T-helper 1 cell treated with Interleukin-12 subunit alpha and Interleukin-12 subunit beta and Interleukin-4 antibody, amounts not matched to agents 30 μg/mL and 1 μg/mL, for 36 hours (primary cell): ENCODE data around the gene LARGE1.

Experiments
- H3K27ac Mint-ChIP-seq: one replicate; pipeline ENCODE4 v1.8.0; 2021; ENCODE audit warnings: mild to moderate bottlenecking, mixed read lengths
- H3K27me3 Mint-ChIP-seq: one replicate; pipeline ENCODE4 v1.8.0; 2021; ENCODE audit warnings: low read depth, mixed read lengths
- H3K36me3 Mint-ChIP-seq: one replicate; pipeline ENCODE4 v1.8.0; 2021; ENCODE audit warnings: low read depth, mixed read lengths
- H3K4me1 Mint-ChIP-seq: one replicate; pipeline ENCODE4 v1.8.0; 2021; ENCODE audit warnings: low read depth, mixed read lengths
- H3K4me3 Mint-ChIP-seq: one replicate; pipeline ENCODE4 v1.8.0; 2021; ENCODE audit warnings: mild to moderate bottlenecking, moderate library complexity, mixed read lengths
- H3K9me3 Mint-ChIP-seq: one replicate; pipeline ENCODE4 v1.8.0; 2021; ENCODE audit warnings: mixed read lengths

LARGE1 gene

DNA sequence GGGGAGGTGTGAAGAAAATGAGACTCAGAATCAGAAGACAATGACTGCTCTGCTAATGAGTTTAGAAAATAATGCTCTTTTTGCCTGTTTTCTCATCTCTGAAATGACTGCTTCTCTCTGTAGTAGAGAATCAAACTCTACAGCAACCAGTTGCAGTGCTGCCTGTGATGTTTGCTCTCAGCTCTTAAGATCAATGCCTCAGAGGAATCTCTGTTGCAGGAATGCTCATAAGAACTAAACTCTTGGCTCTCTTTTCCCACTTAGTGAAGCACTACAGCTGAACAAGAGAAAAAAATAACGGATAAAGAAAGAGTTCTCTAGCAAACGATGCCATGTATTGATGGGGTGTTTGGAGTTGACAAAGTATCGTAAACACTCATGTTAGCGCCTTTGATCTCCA lies 658.6 kb downstream of the LARGE1 start:
- Mint-ChIP-seq H3K4me3 (no peak overlapping the region), H3K9me3 (peaks cover 6% of the 10 kb centered on the region), H3K36me3 (no peaks in the 10 kb centered on the region), H3K27ac (no peak overlapping the region), H3K4me1 (no peaks in the 10 kb centered on the region), H3K27me3 (no peaks in the 10 kb centered on the region)

DNA sequence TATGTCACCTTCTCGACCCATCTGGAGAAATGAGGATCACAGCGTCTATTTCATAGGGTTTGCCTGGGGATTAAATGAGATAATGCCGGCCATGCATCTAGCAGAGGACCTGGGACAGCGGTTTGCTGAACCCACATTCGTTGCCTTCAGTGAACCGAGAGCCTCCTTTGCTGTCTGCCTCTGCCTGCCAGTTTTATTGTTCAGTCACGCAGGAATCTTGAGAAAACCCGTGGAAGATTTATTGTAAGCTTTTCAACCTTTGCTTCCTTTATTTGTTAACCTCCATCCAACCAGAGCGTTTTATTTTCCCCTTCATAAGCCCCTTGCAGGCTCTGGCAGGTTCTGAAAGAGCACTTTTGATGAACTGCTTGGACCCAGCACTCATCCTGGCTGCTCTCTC lies 659.8 kb downstream of the LARGE1 start:
- Mint-ChIP-seq H3K4me1 (no peaks in the 10 kb centered on the region), H3K9me3 (peaks cover 6% of the 10 kb centered on the region), H3K4me3 (no peak overlapping the region)

DNA sequence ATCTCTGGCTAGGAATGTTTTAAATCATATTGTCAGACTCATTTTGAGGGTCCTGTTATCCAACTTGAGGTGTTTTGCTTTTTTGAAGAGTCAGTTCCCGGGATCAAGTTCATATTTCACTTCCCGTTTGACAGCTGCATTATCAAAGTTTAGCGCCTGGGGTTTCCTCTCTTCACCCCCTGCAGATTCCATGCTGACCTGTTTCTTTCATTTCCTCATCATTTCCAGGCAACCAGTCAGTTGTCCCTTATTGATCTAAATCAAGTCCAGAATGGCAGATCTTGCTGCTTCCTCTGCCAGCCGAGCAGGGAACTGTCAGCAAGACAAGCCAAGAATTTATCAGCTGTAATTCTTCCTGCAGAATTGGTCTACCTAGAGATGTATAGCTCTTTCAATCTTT lies 664.5 kb downstream of the LARGE1 start:
- Mint-ChIP-seq H3K9me3 (peaks cover 6% of the 10 kb centered on the region), H3K36me3 (no peaks in the 10 kb centered on the region), H3K4me1 (no peaks in the 10 kb centered on the region), H3K4me3 (no peak overlapping the region), H3K27me3 (no peaks in the 10 kb centered on the region), H3K27ac (no peak overlapping the region)

More for the DNA sequence above, 659.8 kb downstream of the LARGE1 start:
- H3K27ac Mint-ChIP-seq: no peak overlapping the region
- H3K36me3 Mint-ChIP-seq: no peaks in the 10 kb centered on the region
- no peaks in the 10 kb centered on the region for H3K27me3 Mint-ChIP-seq

DNA sequence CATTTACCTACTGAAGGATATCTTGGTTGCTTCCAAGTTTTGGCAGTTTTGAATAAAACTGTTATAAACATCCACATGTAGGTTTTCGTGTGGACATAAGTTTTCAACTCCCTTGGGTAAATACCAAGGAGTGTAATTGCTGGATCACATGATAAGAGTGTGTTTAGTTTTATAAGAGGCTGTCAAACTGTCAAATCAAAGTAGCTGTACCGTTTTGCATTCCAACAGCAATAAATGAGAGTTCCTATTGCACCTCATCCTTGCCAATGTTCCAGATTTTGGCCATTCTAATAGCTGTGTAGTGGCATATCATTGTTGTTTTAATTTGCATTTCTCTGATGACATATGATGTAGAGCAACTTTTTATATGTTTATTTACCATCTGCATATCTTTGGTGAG lies 671.3 kb downstream of the LARGE1 start:
- no peaks in the 10 kb centered on the region for H3K4me1 Mint-ChIP-seq
- no peak overlapping the region for H3K27ac Mint-ChIP-seq
- H3K36me3 Mint-ChIP-seq: no peaks in the 10 kb centered on the region
- H3K4me3 Mint-ChIP-seq: no peak overlapping the region
- H3K9me3 Mint-ChIP-seq: no peaks in the 10 kb centered on the region
- H3K27me3 Mint-ChIP-seq: no peaks in the 10 kb centered on the region

DNA sequence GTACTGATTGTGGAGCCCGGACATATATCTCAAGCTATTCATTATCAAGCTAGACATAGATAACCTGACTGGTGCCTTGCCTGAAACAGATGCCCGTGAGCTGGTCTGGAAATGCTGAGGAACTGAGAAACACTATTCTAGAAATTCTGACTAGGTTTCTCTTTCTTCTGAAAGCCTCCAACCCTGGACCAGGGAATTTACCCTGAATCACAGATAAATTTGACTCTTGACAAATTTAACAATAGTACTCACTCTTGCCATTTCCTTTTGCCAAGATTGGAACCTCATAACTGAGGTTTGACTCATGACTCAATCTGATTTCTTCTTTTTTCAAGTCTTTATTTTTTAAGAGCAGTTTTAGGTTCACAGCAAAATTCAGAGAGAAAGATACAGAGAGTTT lies 672.5 kb downstream of the LARGE1 start:
- Mint-ChIP-seq H3K27ac (no peak overlapping the region), H3K36me3 (no peaks in the 10 kb centered on the region), H3K27me3 (no peaks in the 10 kb centered on the region), H3K4me3 (no peak overlapping the region), H3K9me3 (no peaks in the 10 kb centered on the region), H3K4me1 (no peaks in the 10 kb centered on the region)

DNA sequence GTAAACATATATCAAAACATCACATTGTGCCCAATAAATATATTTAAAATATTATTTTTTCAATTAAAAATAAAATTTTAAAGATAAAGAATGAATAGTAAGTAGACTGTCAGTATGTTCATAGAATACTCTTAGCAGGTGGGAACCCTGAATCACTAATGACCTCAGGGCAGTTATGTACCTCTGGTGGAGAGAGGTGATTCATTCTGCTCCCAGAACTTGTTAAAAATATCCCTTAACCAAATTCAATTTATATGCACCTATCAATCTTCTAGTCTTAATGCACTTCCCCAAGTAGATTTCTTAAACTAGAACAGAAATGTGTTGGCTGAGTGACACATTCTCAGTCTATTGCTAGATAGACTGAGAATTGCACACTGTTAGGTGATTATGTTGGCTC lies 678.2 kb downstream of the LARGE1 start:
- Mint-ChIP-seq H3K27me3 (no peaks in the 10 kb centered on the region), H3K9me3 (no peaks in the 10 kb centered on the region), H3K4me3 (no peak overlapping the region), H3K4me1 (no peaks in the 10 kb centered on the region), H3K36me3 (no peaks in the 10 kb centered on the region), H3K27ac (no peak overlapping the region)

DNA sequence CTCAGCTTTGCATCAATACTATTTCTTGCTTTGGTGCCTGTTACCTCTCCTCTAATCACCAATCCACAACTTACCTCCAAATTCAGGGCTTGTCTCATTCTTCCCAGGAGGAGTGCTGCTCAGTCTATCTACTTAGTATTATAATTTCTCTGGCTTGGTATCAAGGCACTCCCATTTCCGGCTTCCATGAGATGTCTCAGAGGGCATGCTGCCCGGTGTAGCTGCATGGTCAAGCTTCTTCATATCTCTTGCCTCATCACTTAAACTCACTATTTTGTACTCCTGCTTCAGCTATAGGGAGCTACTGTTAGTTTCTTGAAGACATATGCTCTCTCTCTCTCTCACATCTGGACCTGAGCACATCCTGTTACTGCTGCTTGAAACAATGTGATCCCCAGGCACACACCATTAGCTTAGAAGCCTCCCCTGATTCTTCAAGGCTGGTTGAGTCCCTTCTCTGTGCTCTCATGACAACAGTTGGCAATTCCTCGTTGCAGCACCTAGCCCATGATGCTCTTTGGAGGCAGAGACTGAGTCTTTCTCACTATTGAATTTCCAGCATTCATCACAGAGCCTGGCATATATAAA lies 679.3 kb downstream of the LARGE1 start:
- no peak overlapping the region for H3K27ac Mint-ChIP-seq
- no peaks in the 10 kb centered on the region for H3K9me3 Mint-ChIP-seq
- H3K36me3 Mint-ChIP-seq: no peaks in the 10 kb centered on the region
- no peaks in the 10 kb centered on the region for H3K4me1 Mint-ChIP-seq
- H3K27me3 Mint-ChIP-seq: no peaks in the 10 kb centered on the region
- no peak overlapping the region for H3K4me3 Mint-ChIP-seq

DNA sequence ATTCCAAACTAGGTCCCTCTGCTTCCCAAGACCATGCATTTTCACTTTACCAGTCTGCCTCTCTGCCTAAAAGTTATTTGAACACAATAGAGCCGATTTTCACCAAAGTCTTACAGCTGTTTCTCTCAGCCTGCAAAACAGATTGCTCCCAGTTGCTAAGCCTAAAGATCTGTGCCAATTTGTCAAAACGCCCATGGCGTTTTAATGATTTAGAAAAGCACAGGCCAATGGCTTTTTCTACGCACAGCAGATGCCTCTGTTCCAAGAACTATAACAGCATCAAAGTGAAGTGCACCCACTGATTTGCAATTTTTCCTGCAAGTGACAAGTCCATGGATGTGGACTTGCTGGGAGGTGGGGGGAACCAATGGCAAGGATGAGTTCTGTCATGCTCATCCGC lies 688.2 kb downstream of the LARGE1 start:
- Mint-ChIP-seq H3K27me3 (no peaks in the 10 kb centered on the region), H3K4me1 (no peaks in the 10 kb centered on the region), H3K27ac (no peak overlapping the region), H3K36me3 (no peaks in the 10 kb centered on the region), H3K9me3 (peaks cover 46% of the 10 kb centered on the region), H3K4me3 (no peak overlapping the region)

DNA sequence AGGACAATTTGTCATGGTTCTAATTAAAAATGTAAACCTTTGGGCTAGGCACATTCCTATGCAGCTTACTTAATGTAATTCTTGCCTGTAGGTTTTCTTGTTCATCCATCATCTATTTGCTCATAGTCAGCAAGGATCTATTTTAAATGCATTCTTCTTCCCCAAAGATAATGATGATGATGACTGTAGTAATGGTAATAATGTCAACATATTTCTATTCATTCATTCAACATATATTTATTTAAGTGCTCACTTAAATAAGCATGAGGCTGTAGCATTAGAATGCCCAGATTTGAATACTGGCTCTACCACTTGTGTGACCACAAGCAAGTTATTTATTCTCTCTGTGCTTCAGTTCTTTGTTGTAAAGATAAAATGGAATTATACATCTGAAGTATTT lies 692.5 kb downstream of the LARGE1 start:
- H3K27me3 Mint-ChIP-seq: no peaks in the 10 kb centered on the region
- no peaks in the 10 kb centered on the region for H3K4me1 Mint-ChIP-seq
- no peaks in the 10 kb centered on the region for H3K36me3 Mint-ChIP-seq
- no peak overlapping the region for H3K4me3 Mint-ChIP-seq
- no peak overlapping the region for H3K27ac Mint-ChIP-seq
- peaks cover 42% of the 10 kb centered on the region for H3K9me3 Mint-ChIP-seq

DNA sequence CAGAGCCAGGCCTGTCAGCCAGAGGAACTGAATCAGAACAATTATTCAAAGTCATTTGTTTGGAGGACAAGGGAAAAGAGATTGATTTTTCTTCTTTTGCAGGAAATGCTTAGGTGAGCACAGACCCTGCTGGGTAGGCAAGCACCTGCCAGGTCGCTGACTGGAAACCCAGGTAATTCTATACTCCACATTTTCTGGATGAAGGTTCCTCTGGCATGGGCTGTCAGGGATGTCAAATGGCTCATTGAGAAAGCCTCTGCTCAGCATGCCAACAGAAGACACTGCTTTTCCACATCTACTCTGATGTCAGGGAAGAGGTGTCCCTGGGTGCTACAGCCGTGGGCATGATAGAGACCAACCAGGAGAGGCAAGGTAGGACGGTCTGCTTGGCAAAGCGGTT lies 695.4 kb downstream of the LARGE1 start:
- Mint-ChIP-seq H3K4me3 (no peak overlapping the region), H3K27ac (no peak overlapping the region), H3K36me3 (no peaks in the 10 kb centered on the region), H3K4me1 (no peaks in the 10 kb centered on the region), H3K27me3 (no peaks in the 10 kb centered on the region), H3K9me3 (peaks cover 26% of the 10 kb centered on the region)
